Endodermal cell (in vitro differentiated cells): Measurements from ENCODE around the gene RPS28. TPM values are rescaled to one million over a fixed set of nuclear protein-coding genes. Genes with fewer than 3 reads are reported as not detected.

Source experiments
- DNase-seq: peaks from one replicate; pipeline ENCODE4 v3.0.0-alpha.2; 2017
- H3K27ac ChIP-seq: 2 replicates; pipeline ENCODE4 v1.5.1; 2013; ENCODE audit warnings: mild to moderate bottlenecking, low read depth, low read length, moderate library complexity
- H3K27me3 ChIP-seq: 2 replicates; pipeline ENCODE4 v1.6.1; 2013; ENCODE audit warnings: mild to moderate bottlenecking, low read length, moderate library complexity; ENCODE audit not compliant: insufficient read depth, control insufficient read depth, poor library complexity, severe bottlenecking
- H3K36me3 ChIP-seq: 2 replicates; pipeline ENCODE4 v1.7.0; 2013; ENCODE audit warnings: mild to moderate bottlenecking, low read length, moderate library complexity; ENCODE audit not compliant: control insufficient read depth, insufficient read depth
- H3K4me1 ChIP-seq: one replicate; pipeline ENCODE4 v1.7.0; 2013; ENCODE audit warnings: low read length; ENCODE audit not compliant: control insufficient read depth, insufficient read depth
- H3K4me3 ChIP-seq: 2 replicates; pipeline ENCODE4 v1.5.1; 2013; ENCODE audit warnings: mild to moderate bottlenecking, low read length, moderate library complexity
- H3K9ac ChIP-seq: 2 replicates; pipeline ENCODE4 v1.6.1; 2013; ENCODE audit warnings: mild to moderate bottlenecking, low read length, moderate library complexity; ENCODE audit not compliant: poor library complexity, severe bottlenecking; ENCODE audit errors: extremely low read depth
- H3K9me3 ChIP-seq: 2 replicates; pipeline ENCODE4 v1.6.1; 2013; ENCODE audit warnings: mild to moderate bottlenecking, low read length, moderate library complexity; ENCODE audit not compliant: control insufficient read depth
- H3K27ac Mint-ChIP-seq: 2 replicates; pipeline ENCODE4 v1.8.0; 2020; ENCODE audit warnings: mixed read lengths
- H3K27me3 Mint-ChIP-seq: 2 replicates; pipeline ENCODE4 v1.8.0; 2021; ENCODE audit warnings: mild to moderate bottlenecking, mixed read lengths; ENCODE audit not compliant: insufficient read depth
- H3K36me3 Mint-ChIP-seq: 2 replicates; pipeline ENCODE4 v1.8.0; 2020; ENCODE audit warnings: low read depth, mixed read lengths
- H3K4me1 Mint-ChIP-seq: 2 replicates; pipeline ENCODE4 v1.8.0; 2020; ENCODE audit warnings: mixed read lengths
- H3K4me3 Mint-ChIP-seq: 2 replicates; pipeline ENCODE4 v1.8.0; 2020; ENCODE audit warnings: mild to moderate bottlenecking, moderate library complexity, mixed read lengths
- H3K9me3 Mint-ChIP-seq: 2 replicates; pipeline ENCODE4 v1.8.0; 2020; ENCODE audit warnings: mild to moderate bottlenecking, mixed read lengths
- WGBS, 2 experiments: methylation state at CpG; one replicate each; pipeline versions ENCODE4 v1.1.5 to v1.1.7; 2013; ENCODE audit warnings: missing lambda C conversion rate in 2 of 2, mixed read lengths in 1 of 2; ENCODE audit not compliant: insufficient coverage in 1 of 2, insufficient read length in 1 of 2; 5-methylcytosine and 5-hydroxymethylcytosine counted together
- total RNA-seq, 2 donors: library from RNA; stranded (reverse); fragmentation: NEBNext Ultra II Directional in 1 of 2; extraction: Animal tissue kit (Norgen Biotek cat#: 25700) in 1 of 2; gene quantifications; 2 replicates in 1 of 2; 3 replicates in 1 of 2; pipeline ENCODE4 v1.2.1, GENCODE V29; 2021
- TF ChIP-seq, protein P1 (sequence below): fragments of 200-600 bp; sonication (generic); conservative IDR thresholded peaks from 2 replicates; pipeline ENCODE4 v1.5.0; 2021; ENCODE audit warnings: antibody characterized with exemption, mild to moderate bottlenecking

The RPS28 gene
- total RNA-seq, 2 donors from 2014 or later = 1,512 to 1,809 TPM

DNA sequence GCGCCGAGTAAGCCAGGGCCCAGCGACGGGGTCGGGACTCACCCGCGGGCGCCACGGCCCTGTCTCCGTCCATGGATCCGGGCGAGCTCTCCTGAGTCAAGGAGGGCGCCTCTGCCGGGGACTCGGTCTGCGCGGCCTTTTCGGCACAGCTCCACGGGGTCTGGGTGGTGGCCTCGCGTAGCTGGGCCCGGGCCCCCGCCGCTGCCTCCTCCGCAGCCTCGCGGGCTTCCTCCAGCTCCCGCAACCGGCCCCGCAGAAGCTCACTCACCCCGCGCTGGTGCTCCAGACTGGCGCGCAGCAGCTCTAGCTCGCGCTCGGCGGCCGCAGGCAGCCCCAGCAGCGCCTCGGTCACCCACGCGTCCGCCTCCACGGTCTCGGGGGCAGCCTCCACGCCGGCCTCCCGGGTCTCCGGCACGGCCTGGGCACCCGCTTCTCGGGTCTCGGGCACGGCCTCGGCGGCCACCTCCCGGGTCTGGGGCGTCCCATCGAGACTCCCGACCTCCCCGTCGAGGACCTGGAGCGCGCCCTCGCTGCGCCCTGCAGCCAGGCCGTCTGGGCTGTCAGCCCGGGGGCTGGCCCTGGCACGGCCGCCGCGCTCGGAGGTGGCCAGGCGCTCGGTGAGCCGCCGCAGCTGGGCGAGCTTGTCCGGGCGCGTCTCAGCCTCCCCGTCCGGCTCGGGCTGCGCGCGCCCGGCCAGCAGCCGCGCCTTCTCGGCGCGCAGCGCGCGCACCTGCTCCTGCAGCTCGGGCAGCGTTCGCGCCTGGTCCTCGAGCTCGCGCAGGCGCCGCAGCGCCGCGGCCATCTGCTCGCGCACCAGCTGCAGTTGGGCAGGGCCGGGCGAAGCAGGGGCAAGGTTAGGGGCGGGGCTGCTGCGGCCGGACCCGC lies 13.4 kb downstream of the RPS28 start:
- peak; percentile 91 for DNase-seq
- H3K4me1 ChIP-seq = no peaks in the 10 kb centered on the region
- Mint-ChIP-seq H3K9me3 (no peaks in the 10 kb centered on the region), H3K4me3 (peak overlapping the region; percentile 39), H3K36me3 (no peaks in the 10 kb centered on the region), H3K27me3 (peaks cover 71% of the 10 kb centered on the region), H3K4me1 (peaks cover 1% of the 10 kb centered on the region), H3K27ac (no peak overlapping the region)
- TF ChIP-seq, protein P1, sequence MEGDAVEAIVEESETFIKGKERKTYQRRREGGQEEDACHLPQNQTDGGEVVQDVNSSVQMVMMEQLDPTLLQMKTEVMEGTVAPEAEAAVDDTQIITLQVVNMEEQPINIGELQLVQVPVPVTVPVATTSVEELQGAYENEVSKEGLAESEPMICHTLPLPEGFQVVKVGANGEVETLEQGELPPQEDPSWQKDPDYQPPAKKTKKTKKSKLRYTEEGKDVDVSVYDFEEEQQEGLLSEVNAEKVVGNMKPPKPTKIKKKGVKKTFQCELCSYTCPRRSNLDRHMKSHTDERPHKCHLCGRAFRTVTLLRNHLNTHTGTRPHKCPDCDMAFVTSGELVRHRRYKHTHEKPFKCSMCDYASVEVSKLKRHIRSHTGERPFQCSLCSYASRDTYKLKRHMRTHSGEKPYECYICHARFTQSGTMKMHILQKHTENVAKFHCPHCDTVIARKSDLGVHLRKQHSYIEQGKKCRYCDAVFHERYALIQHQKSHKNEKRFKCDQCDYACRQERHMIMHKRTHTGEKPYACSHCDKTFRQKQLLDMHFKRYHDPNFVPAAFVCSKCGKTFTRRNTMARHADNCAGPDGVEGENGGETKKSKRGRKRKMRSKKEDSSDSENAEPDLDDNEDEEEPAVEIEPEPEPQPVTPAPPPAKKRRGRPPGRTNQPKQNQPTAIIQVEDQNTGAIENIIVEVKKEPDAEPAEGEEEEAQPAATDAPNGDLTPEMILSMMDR = peak; percentile 25
- no peak overlapping the region for H3K27ac ChIP-seq
- H3K36me3 ChIP-seq = no peaks in the 10 kb centered on the region
- peaks cover 50% of the 10 kb centered on the region for H3K27me3 ChIP-seq
- no peak overlapping the region for H3K9ac ChIP-seq
- WGBS, 2 experiments = 3 to 5% methylated on average over 58 to 117 of the region's 117 CpGs
- no peaks in the 10 kb centered on the region for H3K9me3 ChIP-seq
- peak overlapping the region; percentile 62 for H3K4me3 ChIP-seq

DNA sequence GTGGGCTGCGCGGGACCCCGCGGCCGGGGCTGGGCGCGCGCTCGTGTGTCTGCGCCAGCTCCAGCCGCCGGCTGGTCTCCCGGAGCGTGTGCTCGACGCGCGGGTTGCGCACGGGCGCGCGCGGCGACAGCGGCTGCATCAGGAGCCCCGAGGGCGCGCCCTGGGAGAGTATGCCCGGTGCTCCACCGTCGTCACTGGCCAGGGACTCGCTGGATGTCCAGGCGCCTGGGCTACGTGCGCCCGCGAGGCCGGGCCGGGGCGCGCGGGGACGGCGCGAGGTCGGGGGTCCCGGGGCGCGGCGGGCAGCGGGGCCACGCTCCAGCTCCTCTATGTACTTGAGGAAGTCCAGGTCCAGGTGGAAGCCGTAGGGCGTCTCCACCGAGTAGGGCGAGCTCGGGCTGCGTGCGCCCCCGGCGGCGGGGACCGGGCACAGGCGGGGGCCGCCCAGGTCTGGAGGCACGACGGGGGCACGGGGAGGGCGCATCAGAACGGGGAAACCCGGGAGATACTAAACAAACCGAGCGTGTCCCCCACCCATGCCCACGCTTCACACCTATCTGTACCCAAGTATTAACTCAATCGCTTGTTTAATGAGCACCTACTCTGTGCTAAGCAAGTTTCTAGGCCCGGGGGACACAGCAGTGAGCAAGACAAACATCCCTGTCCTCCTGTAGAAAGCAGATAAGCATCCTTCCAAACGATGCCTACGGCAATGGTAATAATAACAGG lies 14.2 kb downstream of the RPS28 start:
- Mint-ChIP-seq H3K27ac (no peak overlapping the region), H3K4me3 (peak overlapping the region; percentile 21), H3K36me3 (no peaks in the 10 kb centered on the region), H3K9me3 (no peaks in the 10 kb centered on the region), H3K4me1 (peaks cover 3% of the 10 kb centered on the region), H3K27me3 (peaks cover 67% of the 10 kb centered on the region)
- peak; percentile 86 for DNase-seq
- H3K27ac ChIP-seq = no peak overlapping the region
- no peaks in the 10 kb centered on the region for H3K4me1 ChIP-seq
- no peaks in the 10 kb centered on the region for H3K36me3 ChIP-seq
- TF ChIP-seq, protein P1 = peak; percentile 74
- H3K4me3 ChIP-seq = peak overlapping the region; percentile 62
- H3K9ac ChIP-seq = no peak overlapping the region
- H3K27me3 ChIP-seq = peaks cover 50% of the 10 kb centered on the region
- no peaks in the 10 kb centered on the region for H3K9me3 ChIP-seq
- WGBS, 2 experiments = 9 to 18% methylated on average over 37 to 79 of the region's 79 CpGs

DNA sequence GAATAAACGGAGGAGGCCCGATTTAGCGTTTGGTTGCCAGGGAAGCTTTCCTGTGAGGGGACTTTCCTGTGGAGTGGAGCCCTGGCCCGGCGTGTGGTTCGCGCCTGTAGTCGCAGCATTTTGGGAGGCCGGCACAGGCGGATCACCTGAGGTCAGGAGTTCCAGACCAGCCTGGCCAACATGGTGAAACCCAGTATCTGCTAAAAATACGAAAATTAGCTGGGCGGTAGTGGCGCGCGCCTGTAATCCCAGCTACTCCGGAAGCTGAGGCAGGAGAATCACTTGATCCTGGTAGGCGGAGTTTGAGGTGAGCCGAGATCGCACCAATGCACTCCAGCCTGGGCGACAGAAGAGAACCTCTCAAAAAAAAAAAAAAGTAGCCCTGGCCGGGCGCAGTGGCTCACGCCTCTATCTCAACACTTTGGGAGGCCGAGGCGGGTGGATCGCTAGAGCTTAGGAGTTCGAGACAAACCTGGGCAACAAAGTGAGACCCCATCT lies 14.8 kb downstream of the RPS28 start:
- Histone ChIP-seq H3K4me3 (no peak overlapping the region), H3K36me3 (no peaks in the 10 kb centered on the region), H3K27ac (no peak overlapping the region), H3K9me3 (no peaks in the 10 kb centered on the region), H3K9ac (no peak overlapping the region), H3K27me3 (peaks cover 50% of the 10 kb centered on the region), H3K4me1 (no peaks in the 10 kb centered on the region)
- H3K27me3 Mint-ChIP-seq = peaks cover 64% of the 10 kb centered on the region
- TF ChIP-seq, protein P1 = no peak
- no peak overlapping the region for H3K27ac Mint-ChIP-seq
- H3K4me1 Mint-ChIP-seq = peaks cover 5% of the 10 kb centered on the region
- WGBS, 2 experiments = 77 to 86% methylated on average over 18 to 27 of the region's 27 CpGs
- H3K36me3 Mint-ChIP-seq = no peaks in the 10 kb centered on the region
- no peaks in the 10 kb centered on the region for H3K9me3 Mint-ChIP-seq
- peak overlapping the region; percentile 21 for H3K4me3 Mint-ChIP-seq
- DNase-seq = peak; percentile 59
